Testis (tissue), 3 donors: Measurements from ENCODE around the gene RAB35. TPM values are rescaled to one million over a fixed set of nuclear protein-coding genes. Genes with fewer than 3 reads are reported as not detected.

Source experiments
- DNase-seq: peaks from one replicate; pipeline ENCODE4 v3.0.0-alpha.2; 2019
- H3K27ac ChIP-seq, 2 donors: fragments of 200-600 bp; sonication (generic); one replicate each; pipeline ENCODE4 v1.5.1; 2019
- H3K27me3 ChIP-seq: fragments of 200-600 bp; sonication (generic); one replicate; pipeline ENCODE4 v1.5.1; 2019
- H3K36me3 ChIP-seq: fragments of 200-600 bp; sonication (generic); one replicate; pipeline ENCODE4 v1.5.1; 2017; ENCODE audit warnings: low read depth; ENCODE audit errors: missing control alignments
- H3K4me1 ChIP-seq: fragments of 200-600 bp; sonication (generic); one replicate; pipeline ENCODE4 v1.5.1; 2019
- H3K4me3 ChIP-seq, 2 donors: fragments of 200-600 bp; sonication (generic); one replicate each; pipeline ENCODE4 v1.5.1; 2017 to 2019
- H3K9me3 ChIP-seq: fragments of 200-600 bp; sonication (generic); one replicate; pipeline ENCODE4 v1.5.1; 2017
- CTCF ChIP-seq, 3 experiments: fragments of 450-650 bp in 2 of 3; fragments of 200-600 bp in 1 of 3; sonication (generic) in 1 of 3; IDR thresholded peaks; one replicate each; pipeline ENCODE4 v1.5.1; 2016 to 2019; ENCODE audit warnings: antibody characterized with exemption in 3 of 3, mild to moderate bottlenecking in 2 of 3, moderate library complexity in 1 of 3
- POLR2A ChIP-seq: fragments of 450-650 bp; IDR thresholded peaks from one replicate; pipeline ENCODE4 v1.6.1; 2017; ENCODE audit warnings: antibody characterized with exemption, mild to moderate bottlenecking, moderate library complexity
- WGBS, 2 donors: methylation state at CpG; one replicate each; pipeline ENCODE4 v1.1.5; 2018; 5-methylcytosine and 5-hydroxymethylcytosine counted together
- intact Hi-C: fragments of 100-400 bp; cut with DNase I; formaldehyde crosslinking; loops from one replicate; pipeline ENCODE4 v1.15.1; 2023; ENCODE audit warnings: low total_unique reads
- polyA plus RNA-seq: library from polyadenylated mRNA; stranded (reverse); fragments of 350-450 nt; fragmentation: Illumina TruSeq; extraction: RNeasy Lipid Tissue Mini Kit (QIAGEN cat#74804); gene quantifications from one replicate; pipeline ENCODE4 v1.2.3, GENCODE V29; 2014; ENCODE audit warnings: low read depth, low replicate concordance; ENCODE audit not compliant: insufficient read depth
- total RNA-seq, 2 donors: library from RNA; depleted of rRNA; stranded (reverse); fragments of >200 nt; gene quantifications; one replicate each; pipeline ENCODE4 v1.2.3, GENCODE V29; 2016

RAB35 gene
- total and polyA plus RNA-seq, 3 donors from 2014 or later = 21.1 to 27.4 (median 24.4) TPM

DNA sequence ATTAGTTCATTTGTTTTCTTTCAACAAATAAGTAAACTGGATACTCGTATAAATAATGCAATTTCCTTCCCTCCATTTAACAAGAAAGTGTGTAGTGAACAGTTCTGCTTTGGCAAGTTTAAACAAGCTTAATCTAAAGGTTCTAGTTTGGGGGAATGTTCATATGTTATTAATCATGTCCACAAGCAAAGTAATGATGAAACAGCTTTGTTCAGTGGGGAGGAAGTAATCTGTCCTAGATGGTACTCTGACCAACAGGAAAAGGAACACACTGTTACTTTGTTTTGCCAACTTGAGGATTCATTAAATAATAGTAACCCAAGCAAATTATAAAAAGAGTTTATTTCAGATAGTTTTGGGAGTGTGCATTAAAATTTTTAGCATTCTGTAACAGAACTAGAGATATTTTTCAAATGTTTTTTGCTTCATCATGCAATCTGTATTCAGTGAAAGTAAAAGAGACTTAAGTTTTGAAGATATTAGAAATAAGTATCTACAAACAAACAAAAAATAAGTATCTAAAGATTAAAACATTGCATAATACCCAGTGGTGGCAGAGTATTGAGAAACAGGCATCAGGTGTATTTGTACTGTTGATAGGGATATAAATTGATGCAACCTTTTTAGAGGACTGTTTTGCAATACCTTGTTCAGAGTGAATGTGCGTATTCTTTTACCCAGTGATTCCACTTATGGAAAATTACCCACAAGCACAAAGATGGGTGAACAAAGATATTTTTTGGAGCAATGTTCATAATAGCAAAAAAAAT is 61.1 kb downstream of the RAB35 start:
- no peak overlapping the region for H3K4me3 ChIP-seq
- H3K4me1 ChIP-seq = no peaks in the 10 kb centered on the region
- no peaks in the 10 kb centered on the region for H3K27me3 ChIP-seq
- H3K36me3 ChIP-seq = no peaks in the 10 kb centered on the region
- intact Hi-C loops = no loop called here
- TF ChIP-seq POLR2A = no peak
- no peak for TF ChIP-seq CTCF (IDR thresholded peaks at IDR 0.05)
- H3K27ac ChIP-seq = no peak overlapping the region
- no peaks in the 10 kb centered on the region for H3K9me3 ChIP-seq
- WGBS, 2 donors = 67 to 75% methylated on average over 2 of the region's 2 CpGs
- DNase-seq = no peak

DNA sequence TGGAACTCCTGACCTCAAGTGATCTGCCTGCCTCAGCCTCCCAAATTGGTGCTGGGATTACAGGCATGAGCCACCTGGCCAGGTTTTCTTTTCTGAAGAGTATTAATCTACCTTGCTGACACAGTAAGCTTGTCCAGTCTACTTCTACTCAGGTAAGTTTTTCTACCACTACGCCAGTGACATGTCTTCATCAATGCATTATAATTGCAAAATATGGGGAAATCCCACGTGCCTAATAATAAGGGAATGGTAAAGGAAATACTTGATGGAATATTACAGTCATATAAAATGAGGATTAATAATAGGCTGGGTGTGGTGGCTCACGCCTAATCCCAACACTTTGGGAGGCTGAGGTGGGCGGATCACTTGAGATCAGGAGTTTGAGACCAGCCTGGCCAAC is 62.3 kb downstream of the RAB35 start:
- Histone ChIP-seq H3K27me3 (no peaks in the 10 kb centered on the region), H3K4me3 (no peak overlapping the region), H3K4me1 (no peaks in the 10 kb centered on the region), H3K27ac (no peak overlapping the region), H3K36me3 (no peaks in the 10 kb centered on the region), H3K9me3 (no peaks in the 10 kb centered on the region)
- TF ChIP-seq CTCF (IDR thresholded peaks at IDR 0.05) (no peak), POLR2A (no peak)
- intact Hi-C loops = no loop called here
- 97 to 98% methylated on average over 4 of the region's 4 CpGs for WGBS, 2 donors
- no peak for DNase-seq

DNA sequence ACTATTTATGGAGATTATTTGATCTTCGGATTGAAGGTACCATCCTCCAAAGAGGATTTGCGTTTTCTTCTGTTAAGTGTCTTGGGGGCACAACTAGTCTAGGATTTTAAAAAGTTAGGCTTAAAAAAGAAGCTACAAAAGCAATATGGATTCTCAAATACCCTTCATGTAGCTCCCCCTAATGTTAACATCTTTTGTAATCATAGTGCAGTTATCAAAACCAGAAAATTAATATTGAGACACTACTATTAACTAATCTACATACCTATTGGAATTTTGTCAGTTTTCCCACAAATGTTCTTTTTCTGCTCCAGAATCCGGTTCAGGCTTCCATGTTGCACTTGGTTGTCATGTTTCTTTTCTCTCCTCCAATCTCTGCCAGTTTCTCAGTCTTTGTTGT is 65.0 kb downstream of the RAB35 start:
- H3K36me3 ChIP-seq = no peaks in the 10 kb centered on the region
- 93 to 95% methylated on average over 3 of the region's 3 CpGs for WGBS, 2 donors
- TF ChIP-seq POLR2A = no peak
- TF ChIP-seq CTCF (IDR thresholded peaks at IDR 0.05) = no peak
- no peaks in the 10 kb centered on the region for H3K4me1 ChIP-seq
- no peaks in the 10 kb centered on the region for H3K9me3 ChIP-seq
- DNase-seq = no peak
- H3K27ac ChIP-seq = no peak overlapping the region
- H3K27me3 ChIP-seq = no peaks in the 10 kb centered on the region
- no peak overlapping the region for H3K4me3 ChIP-seq
- intact Hi-C loops = no loop called here

GRCh38 chr12:120049426-120049825 is 67.1 kb downstream of the RAB35 start:
- TF ChIP-seq CTCF (IDR thresholded peaks at IDR 0.05) (no peak), POLR2A (no peak)
- Histone ChIP-seq H3K36me3 (no peaks in the 10 kb centered on the region), H3K9me3 (no peaks in the 10 kb centered on the region), H3K4me3 (no peak overlapping the region), H3K4me1 (no peaks in the 10 kb centered on the region), H3K27ac (no peak overlapping the region), H3K27me3 (no peaks in the 10 kb centered on the region)
- no peak for DNase-seq
- intact Hi-C loops = no loop called here
- WGBS, 2 donors = 81 to 85% methylated on average over 6 of the region's 6 CpGs

DNA sequence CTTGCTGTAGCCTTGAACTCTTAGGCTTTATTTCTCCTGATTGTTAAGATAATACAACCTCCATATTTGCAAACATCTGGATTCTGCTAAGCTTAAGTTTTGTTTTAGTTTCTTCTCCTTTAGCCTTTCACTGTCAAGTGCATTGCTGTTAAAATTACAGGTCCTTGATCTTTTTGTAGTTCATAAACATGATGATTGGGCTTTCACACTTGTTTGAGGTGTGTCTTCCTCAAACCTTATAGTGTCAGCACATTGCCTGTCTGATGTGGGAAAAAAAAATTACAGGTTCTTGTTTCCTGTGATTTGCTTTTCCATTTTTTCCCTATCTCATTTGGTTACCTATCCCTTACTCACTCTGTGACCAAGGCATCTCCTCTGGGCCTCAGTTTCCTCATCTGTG is 68.3 kb downstream of the RAB35 start:
- H3K27ac ChIP-seq = no peak overlapping the region
- no peak overlapping the region for H3K4me3 ChIP-seq
- H3K27me3 ChIP-seq = no peaks in the 10 kb centered on the region
- H3K9me3 ChIP-seq = no peaks in the 10 kb centered on the region
- TF ChIP-seq CTCF (IDR thresholded peaks at IDR 0.05) (no peak), POLR2A (no peak)
- H3K36me3 ChIP-seq = no peaks in the 10 kb centered on the region
- no peak for DNase-seq
- intact Hi-C loops = no loop called here
- H3K4me1 ChIP-seq = no peaks in the 10 kb centered on the region
